Left lobe of liver (tissue), 2 donors: ENCODE data around the gene OR2H1. TPM values are rescaled to one million over a fixed set of nuclear protein-coding genes. Genes with fewer than 3 reads are reported as not detected.

Source experiments
- ATAC-seq: fragments of 200-7000 bp; cut with Tn5 transposase; one replicate; pipeline ENCODE4 v1.9.1; 2020; ENCODE audit warnings: mild to moderate bottlenecking, moderate library complexity
- DNase-seq: peaks from one replicate; pipeline ENCODE4 v3.0.0-alpha.2; 2020; ENCODE audit warnings: low spot score
- total RNA-seq: library from RNA; stranded (reverse); gene quantifications from one replicate; pipeline ENCODE4 v1.2.1, GENCODE V29; 2021
- donor health status: DM: no; HTN: no; CAD: no; lungs with moderate emphysema.
- donor health status: DM: no; HTN: yes; CAD: no.

OR2H1 gene
- total RNA-seq, 1 donor from 2014 or later = not detected

DNA sequence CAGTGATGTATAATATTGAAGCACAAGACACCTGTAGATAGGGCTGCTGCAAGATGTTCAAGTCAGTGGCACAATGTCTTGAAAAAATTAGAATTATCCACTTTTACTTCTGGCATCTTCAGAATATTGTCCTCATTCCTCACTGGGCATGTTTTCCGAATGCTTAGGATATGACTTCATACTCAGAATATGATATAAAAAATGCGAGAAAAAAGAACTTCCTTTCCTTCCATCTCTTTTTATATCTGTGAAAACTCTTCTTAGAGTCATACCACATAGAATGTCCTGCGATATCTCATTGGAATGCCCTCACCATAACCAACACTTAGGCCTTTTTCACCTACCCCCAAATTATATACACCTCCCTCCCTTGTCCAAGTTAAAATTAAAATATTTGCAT, 26.2 kb downstream of the OR2H1 start:
- DNase-seq = no peak
- no peak for ATAC-seq

- peak; percentile 86 for ATAC-seq
- DNase-seq = no peak
These were observed 26.8 kb downstream of the OR2H1 start for GRCh38 chr6:29483735-29484134.

- DNase-seq = no peak
These were observed 29.6 kb downstream of the OR2H1 start for GRCh38 chr6:29486577-29486976.

GRCh38 chr6:29487131-29487530, 30.2 kb downstream of the OR2H1 start:
- no peak for ATAC-seq
- DNase-seq = no peak

More at GRCh38 chr6:29486577-29486976, 29.6 kb downstream of the OR2H1 start:
- ATAC-seq = no peak

DNA sequence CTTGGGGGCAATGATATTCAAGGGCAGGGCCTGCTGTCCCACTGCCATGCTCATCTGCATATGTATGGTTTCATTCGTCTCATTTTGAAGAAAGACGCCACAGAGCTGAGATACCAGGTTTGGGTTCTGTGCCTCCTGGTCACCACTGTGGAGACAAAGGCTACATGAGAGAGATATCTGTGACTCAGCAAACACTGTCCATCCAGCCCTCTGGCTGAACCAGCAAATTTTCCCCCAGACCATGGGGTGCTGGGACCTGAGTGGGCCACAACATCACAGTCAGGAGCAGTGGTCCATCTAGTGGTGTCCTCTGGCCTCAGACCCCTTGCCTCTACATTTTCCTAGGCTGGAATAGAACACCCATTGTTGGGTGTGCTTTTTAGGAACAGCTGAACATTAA, 30.7 kb downstream of the OR2H1 start, which contains the start of gene MAS1L:
TSS of gene MAS1L (minus strand) at position 297 of the 400 bp plus-strand sequence. CDS start at position 243, 54 bp downstream.
- no peak for ATAC-seq
- DNase-seq = no peak

GRCh38 chr6:29488874-29489273, 31.9 kb downstream of the OR2H1 start:
- DNase-seq (no peak), ATAC-seq (no peak)

GRCh38 chr6:29489286-29489685, 32.3 kb downstream of the OR2H1 start:
- peak; percentile 49 for ATAC-seq
- DNase-seq = no peak

- ATAC-seq = no peak
- no peak for DNase-seq
These were observed 33.1 kb downstream of the OR2H1 start for GRCh38 chr6:29490055-29490454.

GRCh38 chr6:29490552-29490951, 33.6 kb downstream of the OR2H1 start:
- no peak for ATAC-seq

DNA sequence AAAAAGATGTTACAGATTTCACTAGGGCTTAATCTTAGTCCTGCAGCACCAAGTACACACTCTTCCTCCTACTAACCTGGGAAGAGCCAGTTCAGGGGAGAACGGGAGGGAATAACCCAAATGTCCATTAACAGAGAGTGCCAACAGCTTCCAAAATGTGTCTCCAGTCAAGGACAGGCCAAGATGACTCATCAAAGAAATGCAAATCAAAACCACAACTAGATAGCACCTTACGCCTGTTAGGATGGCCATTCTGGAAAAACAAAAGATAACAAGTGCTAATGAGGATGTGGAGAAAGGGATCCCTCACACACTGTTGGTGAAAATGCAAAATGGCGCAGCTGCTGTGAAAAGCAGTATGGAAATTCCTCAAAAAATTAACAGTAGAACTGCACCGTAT, 34.6 kb downstream of the OR2H1 start:
- ATAC-seq (no peak), DNase-seq (no peak)

More at GRCh38 chr6:29490552-29490951, 33.6 kb downstream of the OR2H1 start:
- DNase-seq = no peak

GRCh38 chr6:29493261-29493660, 36.3 kb downstream of the OR2H1 start:
- ATAC-seq = no peak
- DNase-seq = no peak

- DNase-seq (no peak), ATAC-seq (no peak)
These were observed 37.2 kb downstream of the OR2H1 start for GRCh38 chr6:29494131-29494530.

- ATAC-seq = no peak
- no peak for DNase-seq
These were observed 38.6 kb downstream of the OR2H1 start for GRCh38 chr6:29495571-29495970.

- ATAC-seq (no peak), DNase-seq (no peak)
These were observed 40.0 kb downstream of the OR2H1 start for GRCh38 chr6:29496961-29497360.

DNA sequence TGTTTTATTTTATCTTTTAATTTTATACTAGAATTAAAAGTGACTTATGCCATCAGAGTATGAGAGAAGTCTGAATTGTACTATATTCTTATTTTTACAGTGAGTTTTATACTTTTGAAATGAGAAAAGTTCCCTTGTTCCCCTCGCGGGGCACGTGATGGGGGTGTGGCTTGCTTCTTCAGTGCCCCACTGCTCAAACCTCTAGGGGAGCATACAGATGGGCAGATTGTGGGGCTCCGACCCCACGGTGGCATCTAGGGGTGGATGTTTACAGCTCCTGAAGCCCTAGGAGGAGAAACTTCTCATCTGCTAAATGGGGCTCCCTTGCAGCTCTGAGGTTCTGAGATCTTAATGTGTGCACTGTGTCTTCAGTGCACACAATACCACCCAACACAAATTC, 42.7 kb downstream of the OR2H1 start:
- DNase-seq = no peak
- no peak for ATAC-seq

GRCh38 chr6:29500594-29500993, 43.6 kb downstream of the OR2H1 start:
- ATAC-seq (no peak), DNase-seq (no peak)

- no peak for ATAC-seq
These were observed 44.2 kb downstream of the OR2H1 start for GRCh38 chr6:29501106-29501505.

DNA sequence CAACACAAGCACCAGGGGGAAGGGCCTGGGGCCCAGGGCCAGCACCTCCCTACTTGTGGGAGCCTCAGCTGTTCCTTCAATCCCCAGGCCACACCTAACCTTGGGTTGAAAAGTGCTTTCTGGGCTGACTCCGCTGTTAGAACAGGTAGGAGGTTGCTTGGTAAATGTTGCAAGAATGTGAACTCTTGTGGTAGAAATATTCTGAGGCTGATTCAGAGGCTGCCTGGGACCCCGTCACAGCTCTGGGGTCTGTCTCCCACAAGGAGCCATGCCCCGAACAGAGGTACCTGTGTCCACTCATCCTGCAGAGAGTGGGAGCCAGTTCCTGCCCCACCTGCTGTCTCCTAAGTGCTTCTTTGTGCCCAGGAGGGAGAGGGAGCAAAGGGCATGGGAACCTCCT, 45.2 kb downstream of the OR2H1 start:
- ATAC-seq = no peak

More at GRCh38 chr6:29501106-29501505, 44.2 kb downstream of the OR2H1 start:
- DNase-seq = no peak

DNA sequence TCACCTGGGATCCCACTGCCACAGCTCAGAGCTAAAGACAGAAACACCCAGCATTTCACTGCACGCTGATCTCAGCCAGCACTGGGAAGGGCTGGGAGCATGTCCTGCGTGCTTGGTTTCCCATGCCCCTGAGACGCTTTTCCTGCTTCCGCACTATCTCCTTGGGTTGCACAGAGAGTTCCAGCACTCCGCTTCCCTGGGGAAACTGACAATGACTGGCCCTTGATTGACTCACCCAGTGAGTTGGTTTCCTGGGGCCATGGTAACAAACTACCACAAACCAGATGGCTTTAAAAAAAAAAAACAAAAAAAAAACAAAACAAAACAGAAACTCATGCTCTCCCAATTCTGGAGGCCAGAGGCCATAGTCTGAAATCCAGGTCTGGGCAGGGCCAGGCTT, 45.6 kb downstream of the OR2H1 start:
- no peak for ATAC-seq
- no peak for DNase-seq

More for the DNA sequence above, 45.2 kb downstream of the OR2H1 start:
- DNase-seq = no peak

GRCh38 chr6:29504961-29505360, 48.0 kb downstream of the OR2H1 start:
- peak; percentile 52 for ATAC-seq
- DNase-seq = no peak

- no peak for ATAC-seq
- DNase-seq = no peak
These were observed 48.9 kb downstream of the OR2H1 start for GRCh38 chr6:29505808-29506207.

DNA sequence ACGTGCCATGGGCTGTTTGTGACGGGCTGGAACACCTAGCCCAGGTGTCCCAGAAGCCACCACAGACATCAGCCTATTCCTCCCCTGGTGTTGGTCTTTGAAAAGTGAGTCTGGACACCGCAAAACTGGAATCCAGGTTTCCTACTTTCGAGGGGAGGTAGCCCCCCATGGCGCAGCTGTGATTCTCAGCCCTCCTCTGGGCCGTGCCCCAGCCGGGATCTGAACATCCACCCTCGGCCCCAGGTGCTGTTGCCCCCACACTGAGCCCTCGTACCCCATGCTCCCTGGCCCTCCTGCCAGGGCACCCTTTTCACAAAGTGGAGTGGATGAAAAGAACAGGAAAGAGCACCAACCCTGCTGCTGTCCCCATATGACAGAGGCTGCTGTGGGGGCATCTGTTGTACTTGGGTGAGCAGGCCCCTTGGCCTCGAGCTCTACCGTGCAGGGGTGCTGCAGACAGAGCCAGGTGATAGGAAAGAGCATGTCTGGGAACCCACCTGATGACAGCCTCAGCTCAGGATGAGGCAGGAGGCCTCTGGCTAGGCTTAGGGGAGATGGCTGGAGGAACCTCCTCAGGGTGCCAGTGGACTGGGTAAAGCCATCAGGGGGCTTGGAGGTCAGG, 49.6 kb downstream of the OR2H1 start:
- no peak for ATAC-seq
- no peak for DNase-seq

GRCh38 chr6:29507319-29507718, 50.4 kb downstream of the OR2H1 start:
- DNase-seq (no peak), ATAC-seq (no peak)
